Testis (tissue), 2 donors: ENCODE measurements around the gene DNAJC18.

Source experiments
- POLR2A ChIP-seq: fragments of 450-650 bp; IDR thresholded peaks from one replicate; pipeline ENCODE4 v1.6.1; 2017; ENCODE audit warnings: antibody characterized with exemption, mild to moderate bottlenecking, moderate library complexity
- TF ChIP-seq, protein P1 (sequence below), 3 experiments: fragments of 450-650 bp in 2 of 3; fragments of 200-600 bp in 1 of 3; sonication (generic) in 1 of 3; IDR thresholded peaks; one replicate each; pipeline ENCODE4 v1.5.1; 2016 to 2019; ENCODE audit warnings: antibody characterized with exemption in 3 of 3, mild to moderate bottlenecking in 2 of 3, moderate library complexity in 1 of 3

DNA sequence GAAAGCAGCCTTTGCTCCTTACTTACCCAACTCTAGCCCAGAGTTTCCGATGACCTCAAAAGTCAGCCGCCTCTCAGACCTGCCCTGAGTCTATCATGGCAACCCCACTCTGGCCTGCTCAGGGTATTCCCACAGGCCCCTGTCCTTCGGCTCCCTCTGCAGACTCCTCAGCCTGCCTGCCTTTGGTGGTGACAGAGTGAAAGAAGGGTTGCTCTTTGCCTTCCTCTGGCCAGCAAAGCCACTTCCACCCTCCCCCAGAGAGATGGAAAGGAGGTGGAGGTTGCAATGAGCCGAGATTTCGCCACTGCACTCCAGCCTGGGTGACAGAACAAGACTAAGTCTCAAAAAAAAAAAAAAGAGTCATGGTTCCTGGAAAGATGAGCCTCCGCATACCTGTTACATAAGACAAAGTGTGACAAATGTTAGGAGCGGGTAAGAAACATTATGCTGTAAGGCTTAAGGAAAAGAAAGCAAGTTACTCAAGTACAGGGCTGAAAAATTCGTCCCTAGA, 29.2 kb upstream of the DNAJC18 start:
- TF ChIP-seq, protein P1, sequence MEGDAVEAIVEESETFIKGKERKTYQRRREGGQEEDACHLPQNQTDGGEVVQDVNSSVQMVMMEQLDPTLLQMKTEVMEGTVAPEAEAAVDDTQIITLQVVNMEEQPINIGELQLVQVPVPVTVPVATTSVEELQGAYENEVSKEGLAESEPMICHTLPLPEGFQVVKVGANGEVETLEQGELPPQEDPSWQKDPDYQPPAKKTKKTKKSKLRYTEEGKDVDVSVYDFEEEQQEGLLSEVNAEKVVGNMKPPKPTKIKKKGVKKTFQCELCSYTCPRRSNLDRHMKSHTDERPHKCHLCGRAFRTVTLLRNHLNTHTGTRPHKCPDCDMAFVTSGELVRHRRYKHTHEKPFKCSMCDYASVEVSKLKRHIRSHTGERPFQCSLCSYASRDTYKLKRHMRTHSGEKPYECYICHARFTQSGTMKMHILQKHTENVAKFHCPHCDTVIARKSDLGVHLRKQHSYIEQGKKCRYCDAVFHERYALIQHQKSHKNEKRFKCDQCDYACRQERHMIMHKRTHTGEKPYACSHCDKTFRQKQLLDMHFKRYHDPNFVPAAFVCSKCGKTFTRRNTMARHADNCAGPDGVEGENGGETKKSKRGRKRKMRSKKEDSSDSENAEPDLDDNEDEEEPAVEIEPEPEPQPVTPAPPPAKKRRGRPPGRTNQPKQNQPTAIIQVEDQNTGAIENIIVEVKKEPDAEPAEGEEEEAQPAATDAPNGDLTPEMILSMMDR (IDR thresholded peaks at IDR 0.05), result no peak
- no peak for TF ChIP-seq POLR2A
